ENCODE data around the gene SPOCK1. TPM values are rescaled to one million over a fixed set of nuclear protein-coding genes. Genes with fewer than 3 reads are reported as not detected.

Gene SPOCK1
- total and polyA plus RNA-seq, 2 experiments from 2014 or later = 4.1 to 14.0 TPM

DNA sequence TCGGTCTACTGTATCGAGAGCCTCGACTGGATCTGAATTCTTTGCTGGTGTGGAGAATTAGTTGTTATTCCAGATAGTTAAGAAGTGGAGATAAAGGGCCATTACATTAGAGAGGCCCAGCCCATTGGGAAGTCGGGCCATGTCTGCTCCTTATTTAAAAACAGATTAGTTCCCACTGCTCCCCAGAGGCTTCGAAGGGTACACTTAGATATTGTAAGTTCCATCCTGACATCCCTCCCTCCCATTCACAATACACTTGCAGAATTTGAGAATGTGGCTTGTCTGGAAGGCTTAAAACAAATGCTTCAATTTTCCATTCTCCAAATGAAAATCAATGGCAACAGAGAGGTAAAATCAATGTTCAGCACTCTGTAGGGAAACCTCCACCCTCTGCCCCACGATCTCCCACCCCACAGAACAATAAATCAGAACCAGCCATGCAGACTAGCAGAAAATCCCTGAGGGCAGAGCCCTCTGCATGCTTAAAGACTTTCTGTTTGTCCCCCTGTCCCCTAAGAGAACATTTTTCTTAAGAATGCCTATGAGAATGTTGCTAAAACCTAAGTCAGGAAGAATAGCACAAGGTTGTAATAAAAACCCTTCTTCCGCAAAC, 364.1 kb downstream of the SPOCK1 start:
- Histone ChIP-seq H3K36me3 (no peaks in the 10 kb centered on the region), H3K4me1 (ENCODE audit: low read depth) (peaks cover 7% of the 10 kb centered on the region), H3K27me3 (no peaks in the 10 kb centered on the region), H3K27ac (no peak overlapping the region), H3K4me3 (no peak overlapping the region), H3K9me3 (ENCODE audit: low read depth) (no peaks in the 10 kb centered on the region)
- TF ChIP-seq, protein P1, sequence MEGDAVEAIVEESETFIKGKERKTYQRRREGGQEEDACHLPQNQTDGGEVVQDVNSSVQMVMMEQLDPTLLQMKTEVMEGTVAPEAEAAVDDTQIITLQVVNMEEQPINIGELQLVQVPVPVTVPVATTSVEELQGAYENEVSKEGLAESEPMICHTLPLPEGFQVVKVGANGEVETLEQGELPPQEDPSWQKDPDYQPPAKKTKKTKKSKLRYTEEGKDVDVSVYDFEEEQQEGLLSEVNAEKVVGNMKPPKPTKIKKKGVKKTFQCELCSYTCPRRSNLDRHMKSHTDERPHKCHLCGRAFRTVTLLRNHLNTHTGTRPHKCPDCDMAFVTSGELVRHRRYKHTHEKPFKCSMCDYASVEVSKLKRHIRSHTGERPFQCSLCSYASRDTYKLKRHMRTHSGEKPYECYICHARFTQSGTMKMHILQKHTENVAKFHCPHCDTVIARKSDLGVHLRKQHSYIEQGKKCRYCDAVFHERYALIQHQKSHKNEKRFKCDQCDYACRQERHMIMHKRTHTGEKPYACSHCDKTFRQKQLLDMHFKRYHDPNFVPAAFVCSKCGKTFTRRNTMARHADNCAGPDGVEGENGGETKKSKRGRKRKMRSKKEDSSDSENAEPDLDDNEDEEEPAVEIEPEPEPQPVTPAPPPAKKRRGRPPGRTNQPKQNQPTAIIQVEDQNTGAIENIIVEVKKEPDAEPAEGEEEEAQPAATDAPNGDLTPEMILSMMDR (IDR thresholded peaks at IDR 0.05; ENCODE audit: low read depth, low read length) = no peak
- DNase-seq (ENCODE audit: low read depth in 1 of 2, low spot score in 1 of 2) = no peak

DNA sequence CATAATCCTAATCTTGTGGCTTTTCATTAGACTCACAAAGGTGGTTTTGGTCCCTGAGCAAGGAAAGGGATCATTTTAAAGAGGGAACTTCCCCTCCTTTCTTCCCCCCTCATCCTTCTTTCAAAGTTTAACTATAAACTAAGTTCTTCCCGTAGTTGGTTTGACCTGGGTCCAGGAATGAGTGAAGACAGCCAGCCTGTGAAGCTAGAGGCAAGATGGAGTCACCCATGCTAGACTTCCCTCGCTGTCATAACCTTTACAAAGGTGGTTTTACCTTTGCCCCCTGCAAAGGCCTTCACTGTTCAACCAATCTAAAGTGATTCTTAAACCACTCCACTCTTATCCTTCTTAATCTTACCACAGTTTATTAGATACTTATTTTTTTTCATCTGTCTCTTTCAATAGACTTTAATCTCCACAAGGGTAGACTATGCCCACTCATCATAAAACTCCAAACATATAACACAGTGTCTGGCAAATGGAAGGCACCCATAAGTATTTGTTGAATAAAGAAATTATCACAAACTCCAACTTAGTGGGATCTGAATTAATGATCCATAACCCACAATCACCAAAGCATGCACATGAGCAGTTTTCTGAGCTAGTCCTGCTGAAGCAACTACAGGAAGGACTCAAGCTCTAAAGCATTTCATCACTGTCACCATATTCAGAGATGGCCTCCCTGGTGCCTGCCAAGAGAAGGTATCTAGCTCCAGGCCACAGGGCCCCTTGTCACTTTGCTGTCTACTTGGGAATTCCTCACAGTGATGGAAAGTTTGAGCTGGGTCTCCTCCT, 369.0 kb downstream of the SPOCK1 start:
- Histone ChIP-seq H3K9me3 (ENCODE audit: low read depth) (no peaks in the 10 kb centered on the region), H3K4me3 (no peak overlapping the region), H3K4me1 (ENCODE audit: low read depth) (no peaks in the 10 kb centered on the region), H3K27ac (no peak overlapping the region), H3K36me3 (no peaks in the 10 kb centered on the region), H3K27me3 (no peaks in the 10 kb centered on the region)
- TF ChIP-seq, protein P1 (IDR thresholded peaks at IDR 0.05; ENCODE audit: low read depth, low read length) = no peak
- DNase-seq (ENCODE audit: low read depth in 1 of 2, low spot score in 1 of 2) = no peak

GRCh38 chr5:137128012-137128411, 371.1 kb downstream of the SPOCK1 start:
- no peak overlapping the region for H3K4me3 ChIP-seq
- H3K4me1 ChIP-seq (ENCODE audit: low read depth) = no peaks in the 10 kb centered on the region
- no peak for DNase-seq (ENCODE audit: low read depth in 1 of 2, low spot score in 1 of 2)
- TF ChIP-seq, protein P1 (IDR thresholded peaks at IDR 0.05; ENCODE audit: low read depth, low read length) = no peak
- H3K27ac ChIP-seq = no peak overlapping the region
- H3K27me3 ChIP-seq = no peaks in the 10 kb centered on the region
- H3K9me3 ChIP-seq (ENCODE audit: low read depth) = no peaks in the 10 kb centered on the region
- H3K36me3 ChIP-seq = no peaks in the 10 kb centered on the region

- DNase-seq (ENCODE audit: low read depth in 1 of 2, low spot score in 1 of 2) = no peak
- no peak overlapping the region for H3K27ac ChIP-seq
- TF ChIP-seq, protein P1 (IDR thresholded peaks at IDR 0.05; ENCODE audit: low read depth, low read length) = no peak
- H3K36me3 ChIP-seq = no peaks in the 10 kb centered on the region
- H3K27me3 ChIP-seq = no peaks in the 10 kb centered on the region
- no peaks in the 10 kb centered on the region for H3K9me3 ChIP-seq (ENCODE audit: low read depth)
- no peaks in the 10 kb centered on the region for H3K4me1 ChIP-seq (ENCODE audit: low read depth)
- no peak overlapping the region for H3K4me3 ChIP-seq
Observed at GRCh38 chr5:137126829-137127228, 372.3 kb downstream of the SPOCK1 start.

DNA sequence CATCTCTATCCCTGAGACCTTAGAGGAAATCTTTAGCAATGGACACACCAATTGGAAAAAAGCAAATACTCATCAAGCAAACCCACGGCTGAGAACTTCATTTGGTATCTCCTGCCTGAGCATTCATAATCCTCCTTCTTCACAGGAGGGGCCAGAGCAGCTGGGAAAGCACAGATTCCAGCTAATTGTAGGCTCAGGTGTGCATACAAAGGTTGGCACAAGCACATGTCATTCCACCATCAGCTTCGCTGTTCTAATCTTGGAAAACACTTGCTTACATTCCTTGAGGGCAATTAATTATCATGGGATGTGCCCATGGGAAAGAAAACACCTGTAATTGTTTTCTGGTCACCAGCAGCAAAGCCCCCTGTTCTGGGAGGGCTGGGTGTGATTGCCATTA, 376.6 kb downstream of the SPOCK1 start:
- Histone ChIP-seq H3K4me3 (no peak overlapping the region), H3K4me1 (ENCODE audit: low read depth) (no peaks in the 10 kb centered on the region), H3K36me3 (no peaks in the 10 kb centered on the region), H3K27ac (no peak overlapping the region), H3K27me3 (no peaks in the 10 kb centered on the region), H3K9me3 (ENCODE audit: low read depth) (no peaks in the 10 kb centered on the region)
- DNase-seq (ENCODE audit: low read depth in 1 of 2, low spot score in 1 of 2) = no peak
- TF ChIP-seq, protein P1 (IDR thresholded peaks at IDR 0.05; ENCODE audit: low read depth, low read length) = no peak
